GM19035 (cell line): ENCODE results near the gene DHRS13.

ENCODE experiments used
- ATAC-seq: cut with Tn5 transposase; IDR thresholded peaks from one replicate; pipeline ENCODE4 v1.9.1; 2021; ENCODE audit not compliant: unreplicated experiment

DHRS13 gene, protein sequence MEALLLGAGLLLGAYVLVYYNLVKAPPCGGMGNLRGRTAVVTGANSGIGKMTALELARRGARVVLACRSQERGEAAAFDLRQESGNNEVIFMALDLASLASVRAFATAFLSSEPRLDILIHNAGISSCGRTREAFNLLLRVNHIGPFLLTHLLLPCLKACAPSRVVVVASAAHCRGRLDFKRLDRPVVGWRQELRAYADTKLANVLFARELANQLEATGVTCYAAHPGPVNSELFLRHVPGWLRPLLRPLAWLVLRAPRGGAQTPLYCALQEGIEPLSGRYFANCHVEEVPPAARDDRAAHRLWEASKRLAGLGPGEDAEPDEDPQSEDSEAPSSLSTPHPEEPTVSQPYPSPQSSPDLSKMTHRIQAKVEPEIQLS

DNA sequence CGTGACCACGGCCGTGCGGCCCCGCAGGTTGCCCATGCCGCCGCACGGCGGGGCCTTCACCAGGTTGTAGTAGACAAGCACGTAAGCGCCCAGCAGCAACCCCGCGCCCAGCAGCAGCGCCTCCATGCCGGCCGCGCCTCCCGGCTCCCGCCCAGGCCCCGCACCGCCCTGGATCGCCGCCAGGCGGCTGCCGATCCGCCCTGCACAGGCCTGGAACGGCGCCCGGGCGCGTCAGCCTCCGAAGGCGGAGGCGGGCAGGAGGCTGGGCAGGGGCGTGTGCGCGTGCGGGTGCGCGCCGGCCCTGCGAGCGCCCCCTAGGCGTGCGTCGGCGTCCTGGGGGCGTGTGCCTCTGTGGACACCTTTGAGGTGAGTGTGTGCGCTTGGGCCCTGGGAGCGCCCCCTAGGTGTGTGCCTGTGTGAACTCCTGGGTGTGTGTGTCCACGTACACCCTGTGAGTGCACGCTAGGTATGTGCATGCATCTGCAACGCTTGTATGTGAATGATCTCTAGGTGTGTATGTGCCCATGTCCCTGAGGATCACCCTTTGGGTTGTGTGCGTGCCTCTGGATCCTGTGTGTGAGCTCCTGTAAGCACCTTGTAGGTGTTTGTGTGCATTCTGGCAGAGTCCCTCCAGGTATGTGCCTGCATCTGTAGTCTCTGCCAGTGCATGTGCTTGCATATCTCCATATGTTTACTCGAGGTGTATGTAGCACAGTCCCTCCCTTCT, at the start of gene DHRS13:
Gene DHRS13, minus strand, starts transcription at position 261 of the 727 bp plus-strand sequence. Its CDS starts 135 bp downstream, at position 126.
- ATAC-seq = peak; percentile 83

DNA sequence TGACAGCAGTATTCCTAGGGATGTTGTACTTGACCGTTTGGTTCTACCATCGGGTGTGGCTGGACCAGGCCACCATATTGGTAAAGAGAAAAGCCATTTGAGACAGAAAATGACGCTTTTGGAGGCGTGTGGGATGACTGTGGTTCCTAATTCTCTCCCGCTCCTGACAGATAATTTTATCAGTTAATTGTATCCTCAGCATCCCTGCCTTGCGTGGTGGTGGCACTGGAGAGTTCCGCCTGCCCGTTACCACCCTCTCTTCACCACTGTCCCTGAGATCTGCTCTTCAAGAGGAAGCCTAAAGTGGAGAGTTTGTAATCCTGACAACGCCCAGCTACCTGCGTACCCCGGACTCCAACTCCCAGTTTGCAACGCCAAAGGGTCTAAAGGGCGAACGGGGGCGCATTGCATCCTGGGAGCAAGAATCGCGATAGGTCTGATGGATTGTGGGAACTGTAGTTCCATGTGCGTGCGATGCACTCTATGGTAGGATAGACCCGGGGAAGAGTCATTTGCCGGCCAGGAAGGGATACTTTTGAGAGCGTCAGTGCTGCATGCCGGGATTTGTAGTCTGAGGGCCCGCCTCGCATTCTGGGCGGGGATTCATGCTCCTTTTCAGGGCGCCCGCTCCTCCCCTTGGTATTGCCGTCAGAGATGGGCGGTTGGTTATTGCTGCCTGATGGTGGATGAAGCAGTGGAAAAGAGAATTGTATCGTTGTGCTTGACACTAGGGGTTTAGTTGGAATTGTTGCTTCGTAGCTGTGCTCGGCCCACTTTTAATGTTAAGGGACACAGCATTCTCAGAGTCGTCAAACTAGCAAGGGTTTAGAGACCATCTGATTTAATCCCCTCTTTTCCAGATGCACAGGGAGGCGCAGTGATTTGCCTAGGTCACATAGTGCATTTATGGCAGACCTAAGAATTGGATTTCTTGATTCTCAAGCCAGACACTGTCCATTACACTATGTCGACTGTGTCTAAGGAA, 49.4 kb upstream of the DHRS13 start:
- peak; percentile 56 for ATAC-seq

DNA sequence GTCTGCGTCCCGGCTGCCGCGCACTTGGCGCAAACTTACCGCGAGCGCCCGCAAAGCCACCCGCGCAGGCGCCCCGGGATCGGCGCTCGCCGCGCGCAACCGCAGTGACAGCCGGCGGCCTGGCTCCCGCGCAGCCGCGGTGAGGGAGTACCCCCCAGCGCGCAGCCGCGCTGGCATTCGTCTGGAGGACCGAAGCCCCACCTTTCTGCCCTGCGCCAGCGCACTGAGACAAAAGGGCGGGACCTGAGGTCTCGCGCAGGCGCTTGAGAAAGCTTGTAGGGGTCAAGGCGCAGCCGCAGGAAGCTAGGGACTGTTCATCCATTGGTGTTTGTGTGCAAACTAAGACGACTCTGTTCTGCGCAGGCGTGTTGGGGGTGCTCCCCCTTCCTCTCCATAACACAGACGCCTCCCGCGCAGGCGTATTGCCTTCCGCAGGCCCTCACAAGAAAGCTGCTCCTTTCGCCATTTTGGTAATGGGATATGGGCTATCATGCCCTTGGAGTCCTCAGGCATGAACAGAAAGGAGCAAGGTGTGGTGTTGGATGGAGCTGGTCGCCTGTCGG, 48.6 kb upstream of the DHRS13 start, which contains the start of gene PHF12:
Gene PHF12, minus strand, starts transcription at position 91 of the 563 bp plus-strand sequence. CDS start 558 bp downstream, outside the sequence.
- ATAC-seq = peak; percentile 64

DNA sequence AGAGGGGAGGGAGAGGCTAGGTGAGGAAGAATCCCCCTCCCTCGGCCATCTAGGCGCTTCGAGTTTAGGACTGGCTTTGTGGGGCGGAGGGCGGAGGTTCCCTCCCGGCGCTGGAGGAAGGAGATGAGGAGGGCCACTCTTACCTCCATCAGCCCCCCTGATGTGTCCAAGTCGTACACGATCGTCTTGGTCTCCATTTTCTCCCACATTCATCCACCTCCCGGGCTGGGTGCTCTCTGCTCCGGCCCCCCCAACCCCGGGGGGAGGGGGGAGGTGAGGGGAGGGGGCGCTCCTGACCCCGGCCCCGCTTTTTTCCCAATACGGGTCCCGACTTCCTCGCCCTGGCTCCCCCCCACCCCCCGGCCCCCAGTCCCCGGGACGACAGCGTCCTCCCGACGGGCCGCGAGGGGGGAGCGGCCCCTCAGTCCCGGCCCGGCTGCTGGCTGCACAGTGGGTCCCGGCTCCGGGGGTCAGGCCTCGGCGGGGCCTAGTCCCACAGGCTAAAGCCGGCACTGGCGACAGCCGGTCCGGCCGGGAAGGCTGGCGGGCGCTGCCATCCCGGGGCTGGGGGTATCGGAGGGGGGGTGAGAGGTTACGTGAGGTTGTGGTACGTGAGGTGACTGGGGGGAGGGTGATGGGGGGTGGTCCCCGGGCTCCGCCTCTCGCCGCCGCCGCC, 48.0 kb upstream of the DHRS13 start:
- no peak for ATAC-seq

DNA sequence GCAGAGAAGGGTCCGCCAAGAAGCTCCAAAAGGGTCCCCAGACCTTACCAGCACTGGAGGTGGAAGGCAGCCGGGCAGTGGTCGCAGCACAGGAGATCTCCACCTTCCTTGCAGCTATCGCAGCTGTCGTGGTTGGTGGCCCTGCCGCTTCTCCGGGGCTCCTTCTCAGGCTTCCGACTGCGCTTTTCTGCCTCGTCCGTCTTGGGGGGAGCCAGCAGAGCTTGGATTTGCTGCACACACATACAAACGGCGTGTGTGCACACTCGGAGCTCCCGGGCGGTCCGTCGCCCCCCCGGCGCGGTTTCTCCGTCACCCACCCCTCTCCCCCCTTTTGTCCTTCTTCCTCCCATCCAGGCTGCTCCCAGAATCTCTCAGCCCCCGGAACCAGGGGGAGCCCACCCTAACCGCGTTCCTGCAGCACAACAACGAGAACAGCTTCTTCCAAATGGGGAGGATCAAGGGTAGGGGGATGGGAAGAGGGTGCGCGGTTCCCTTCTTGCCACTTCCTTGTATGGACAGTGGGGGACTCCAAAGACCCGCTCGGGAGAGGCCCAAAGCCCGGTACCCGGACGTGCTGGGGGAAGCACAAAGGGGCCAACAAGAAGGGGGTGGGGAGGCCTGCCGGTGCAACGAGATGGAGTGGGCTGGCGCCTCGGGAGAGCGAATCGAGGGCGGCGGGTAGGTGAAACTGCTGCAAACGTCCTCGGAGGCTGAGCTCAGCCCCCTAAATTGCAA, 47.3 kb upstream of the DHRS13 start:
- no peak for ATAC-seq

DNA sequence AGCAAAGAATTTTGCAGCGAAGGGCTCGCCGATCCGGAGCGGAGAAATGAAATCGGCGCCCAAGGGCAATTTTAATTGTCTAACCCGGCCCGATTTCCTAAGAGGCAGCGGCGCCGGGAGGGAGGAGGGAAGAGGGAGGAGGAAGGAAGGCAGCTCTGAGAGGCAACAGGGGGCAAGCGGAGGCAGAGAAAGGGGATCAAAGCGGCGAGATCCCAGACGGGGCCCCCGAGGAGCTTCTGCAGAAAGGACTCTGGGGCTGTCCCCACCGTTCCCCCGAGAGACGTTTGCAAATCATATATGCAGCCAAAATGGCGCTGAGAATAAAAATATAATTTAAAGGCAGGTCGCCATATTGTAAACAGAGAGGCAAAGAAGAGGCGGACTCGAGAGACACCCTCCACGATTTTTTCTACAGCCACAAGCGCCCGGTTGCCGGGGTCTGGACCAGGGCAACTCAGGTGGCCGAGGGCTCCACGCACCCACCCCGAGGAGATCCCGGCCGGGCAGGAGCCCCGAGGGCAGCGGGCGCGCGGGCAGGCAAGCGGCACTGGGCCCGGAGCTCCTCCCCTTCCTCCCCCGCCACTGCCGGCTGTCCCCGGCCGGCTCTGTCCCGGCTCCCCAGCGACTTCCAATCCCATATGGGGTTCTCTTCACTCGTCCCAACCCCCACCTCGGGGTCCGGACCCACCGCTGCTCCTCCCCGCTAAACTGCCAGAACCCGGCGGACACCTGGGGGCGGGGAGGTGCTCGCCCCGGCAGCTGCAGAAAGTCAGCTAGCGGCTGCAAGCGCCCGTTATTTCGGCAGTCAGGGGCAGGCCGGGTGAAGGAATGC, 46.5 kb upstream of the DHRS13 start:
- ATAC-seq = no peak

DNA sequence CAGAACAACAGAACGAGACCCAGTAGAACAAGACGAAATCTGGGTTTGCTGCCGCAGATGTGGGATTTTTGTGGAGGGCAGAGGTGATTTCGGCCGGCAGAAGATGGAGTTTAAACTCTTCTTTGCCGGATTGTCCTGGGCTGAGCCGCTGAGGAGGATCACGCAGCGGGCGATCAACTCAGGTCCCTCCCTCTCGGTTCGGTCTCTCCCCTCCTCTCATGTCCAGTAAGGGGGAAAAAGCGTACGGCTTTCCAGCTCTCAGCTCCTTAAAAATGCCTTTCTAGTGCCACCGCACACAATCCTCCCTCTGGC, 46.0 kb upstream of the DHRS13 start:
- no peak for ATAC-seq

DNA sequence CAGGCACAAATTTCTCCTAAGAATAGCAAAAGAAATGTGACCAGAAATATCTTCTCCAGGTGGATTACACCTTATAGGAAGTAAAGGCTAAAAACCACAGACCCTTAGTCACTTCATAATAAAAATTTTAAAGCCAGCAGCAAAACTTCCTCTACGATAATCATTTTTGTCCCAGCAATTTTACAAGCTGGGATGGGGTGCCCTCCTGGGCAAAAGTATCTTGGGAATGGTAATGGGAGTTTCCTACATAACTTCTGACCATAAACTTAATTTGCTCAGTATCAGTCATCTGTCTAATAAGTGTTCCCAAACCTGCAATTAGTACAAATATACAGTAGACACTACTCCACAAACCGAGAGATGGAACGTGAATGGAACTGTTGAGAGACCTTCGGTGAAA, 45.5 kb upstream of the DHRS13 start:
- no peak for ATAC-seq

DNA sequence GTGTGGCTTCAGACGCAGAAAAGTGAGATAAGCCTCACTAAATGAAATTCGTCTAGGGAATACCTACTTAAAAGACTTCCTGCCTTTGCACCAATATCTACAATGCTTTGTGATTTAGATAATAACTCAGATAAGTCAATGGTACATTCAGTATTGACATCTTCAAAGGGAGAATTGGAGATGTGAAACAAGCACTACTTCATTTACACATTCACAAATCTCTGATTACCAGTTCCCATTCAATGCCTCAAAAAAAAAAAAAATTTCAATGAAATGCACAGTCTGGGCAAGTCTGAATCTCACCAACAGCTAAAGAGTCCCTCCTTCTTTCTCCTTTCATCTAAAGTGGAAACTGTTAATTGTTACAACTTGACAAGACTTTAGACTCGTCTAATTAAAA, 44.8 kb upstream of the DHRS13 start:
- ATAC-seq = no peak

DNA sequence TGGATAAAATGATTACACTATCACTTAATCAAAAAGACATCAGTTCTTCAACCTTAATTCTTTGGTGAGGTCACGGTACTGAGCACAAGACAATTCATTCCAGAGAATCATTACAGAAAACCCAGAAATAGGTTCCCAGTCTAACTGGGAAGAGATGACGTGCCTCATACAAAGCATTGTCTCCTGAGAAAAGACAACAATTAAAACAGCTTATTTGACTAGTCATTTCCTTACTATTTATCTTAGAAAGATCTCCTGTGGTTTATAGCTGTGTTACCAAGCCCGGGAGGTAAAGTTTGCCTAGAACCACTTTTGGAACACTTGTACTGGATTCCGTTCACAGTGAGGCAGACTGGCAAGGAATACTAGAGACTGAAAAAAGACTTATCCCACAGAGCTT, 43.4 kb upstream of the DHRS13 start:
- ATAC-seq = no peak

DNA sequence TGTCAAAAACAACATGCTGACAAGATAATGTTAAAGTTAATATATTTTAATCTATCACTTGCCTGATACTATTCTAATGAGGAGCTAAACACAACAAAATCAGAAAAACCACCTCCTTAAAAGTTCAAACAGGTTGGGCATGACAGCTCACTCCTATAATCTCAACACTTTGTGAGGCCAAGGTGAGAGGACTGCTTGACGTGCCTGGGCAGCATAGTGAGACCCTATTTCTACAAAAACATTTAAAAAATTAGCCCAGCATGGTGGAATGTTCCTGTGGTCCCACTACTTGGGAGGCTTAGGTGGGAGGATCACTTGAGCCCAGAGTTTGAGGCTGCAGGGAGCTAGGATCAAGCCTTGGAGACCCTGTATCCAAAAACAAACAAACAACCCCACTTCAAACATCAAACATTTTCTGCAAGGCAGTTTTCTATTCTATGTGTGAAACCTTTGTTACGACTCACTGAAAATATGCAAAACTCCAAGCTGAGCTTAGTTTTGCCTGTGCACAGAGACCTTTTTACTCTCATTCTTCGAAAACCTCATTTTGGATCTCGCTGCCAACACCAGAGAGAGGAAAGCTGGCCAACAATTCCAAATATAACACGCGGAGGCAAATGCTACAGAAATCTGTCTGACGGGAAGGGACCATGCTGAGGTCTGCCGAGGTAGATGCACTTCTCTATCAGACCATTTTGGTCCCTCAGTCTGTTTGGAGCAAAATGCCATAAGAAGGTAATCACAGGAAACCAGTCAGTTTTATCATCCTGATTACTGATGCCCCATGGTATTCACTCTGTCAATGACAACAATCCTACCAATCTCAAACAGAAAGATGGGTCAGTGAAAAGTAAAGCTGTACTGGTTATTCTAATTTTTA, 42.2 kb upstream of the DHRS13 start:
- ATAC-seq = no peak

DNA sequence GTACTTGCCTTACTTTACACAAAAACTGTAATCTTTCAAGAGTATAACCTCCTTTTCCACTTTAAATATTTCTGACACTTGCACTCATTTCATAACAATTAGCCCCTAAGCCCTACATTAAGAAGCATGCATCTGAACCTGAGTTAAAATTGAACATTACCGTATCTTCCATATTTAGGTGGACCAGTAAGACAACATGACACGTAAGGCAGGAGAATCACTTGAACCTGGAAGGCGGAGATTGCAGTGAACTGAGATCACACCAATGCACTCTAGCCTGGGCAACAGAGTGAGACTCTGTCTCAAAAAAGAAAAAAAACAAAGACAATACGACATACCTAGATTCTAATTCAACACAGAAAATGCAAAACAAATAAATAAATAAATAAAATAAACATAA, 41.5 kb upstream of the DHRS13 start:
- ATAC-seq = no peak

DNA sequence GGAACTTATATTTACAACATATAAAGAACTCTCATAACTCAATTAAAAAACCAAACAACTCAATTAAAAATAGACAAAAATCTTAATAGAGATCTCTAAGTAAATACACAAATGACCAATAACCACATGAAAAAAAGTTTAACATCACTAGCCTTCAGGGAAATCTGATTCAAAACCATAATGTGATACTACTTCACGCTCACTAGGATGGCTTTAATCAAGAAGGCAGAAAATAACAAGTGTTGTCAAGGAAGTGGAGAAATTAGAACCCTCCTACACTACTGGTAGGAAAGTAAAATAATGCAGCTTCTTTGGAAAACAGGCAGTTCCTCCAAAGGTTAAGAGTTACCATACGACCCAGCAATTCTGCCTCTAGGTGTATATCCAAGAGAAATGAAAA, 40.0 kb upstream of the DHRS13 start:
- no peak for ATAC-seq

DNA sequence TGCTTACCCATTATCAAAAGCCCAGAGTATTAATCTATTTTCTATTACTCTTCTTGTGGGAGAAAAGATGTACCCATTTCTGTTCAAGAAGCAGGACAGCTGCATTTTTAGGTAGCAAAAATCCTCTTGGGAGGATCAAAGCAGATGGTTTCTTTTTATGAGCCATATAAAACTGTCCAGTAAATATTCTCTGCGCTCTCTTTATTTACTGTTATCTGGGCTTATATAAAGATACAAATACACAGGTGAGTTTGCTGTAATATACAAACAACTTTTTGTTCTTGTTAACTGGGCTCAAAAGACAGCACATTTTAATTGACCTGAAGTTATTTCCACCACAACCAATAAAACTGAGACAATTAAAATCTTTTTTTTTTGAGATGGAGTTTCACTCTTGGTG, 38.4 kb upstream of the DHRS13 start:
- ATAC-seq = no peak

DNA sequence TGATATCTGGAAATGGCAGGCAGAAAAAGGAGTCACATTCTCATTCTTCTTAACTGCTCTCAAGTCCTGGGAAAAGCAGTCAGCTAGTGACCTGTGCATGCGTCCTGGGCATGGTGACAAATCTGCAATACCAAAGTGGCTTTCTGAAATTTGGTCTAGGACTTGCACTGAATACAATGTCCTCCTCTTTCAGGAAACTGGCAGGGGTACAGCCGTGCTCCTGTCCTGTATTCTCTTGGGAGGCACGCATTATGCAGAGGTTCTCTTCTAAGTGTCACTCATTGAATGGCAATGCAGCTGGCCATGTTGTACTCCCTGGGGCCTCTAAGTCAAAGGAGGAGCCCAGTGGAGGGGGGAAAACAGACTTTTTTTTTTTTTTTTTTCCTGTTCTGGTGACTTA, 37.8 kb upstream of the DHRS13 start:
- ATAC-seq = no peak

DNA sequence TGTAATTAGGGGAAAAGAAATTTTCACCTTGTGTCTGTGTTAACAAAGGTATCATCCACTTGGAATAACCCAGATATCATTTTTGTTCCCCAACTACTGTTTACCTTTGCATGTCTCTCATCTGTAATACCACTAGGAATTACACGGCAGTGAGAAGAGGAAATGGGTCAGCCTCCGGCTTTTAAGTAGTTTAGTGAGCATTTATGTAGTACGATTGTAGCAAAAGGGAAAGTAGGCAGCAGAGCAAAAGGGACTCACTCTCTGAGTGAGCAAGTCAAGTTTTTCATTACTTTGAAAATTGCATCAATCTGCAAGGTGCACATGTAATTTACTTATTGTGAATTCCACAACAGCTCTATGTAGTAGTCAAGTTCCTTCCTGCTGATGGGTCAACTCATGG, 37.3 kb upstream of the DHRS13 start:
- no peak for ATAC-seq

DNA sequence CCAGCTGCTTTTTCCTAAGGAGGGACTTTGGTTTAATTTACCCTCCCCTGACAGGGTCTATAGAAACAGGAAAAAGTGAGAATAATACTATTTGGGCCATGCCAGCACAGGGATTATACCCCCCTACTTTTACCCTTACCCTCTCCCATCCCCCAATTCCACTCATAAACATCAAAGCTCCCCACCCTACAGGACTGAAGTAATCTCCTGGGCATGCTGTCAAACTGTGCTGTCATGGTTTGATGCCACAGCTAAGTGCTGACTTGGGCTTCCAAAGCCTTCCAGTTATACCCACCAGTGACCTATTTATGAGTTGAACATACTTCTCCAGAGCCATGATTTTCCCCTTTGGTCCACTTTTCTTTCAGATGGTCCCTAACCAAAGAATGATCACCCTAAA, 35.7 kb upstream of the DHRS13 start:
- no peak for ATAC-seq
